GM12878 (cell line): ENCODE data around the gene NUDCD3. TPM values are rescaled to one million over a fixed set of nuclear protein-coding genes. Genes with fewer than 3 reads are reported as not detected.
A peak's percentile ranks its signal among the peaks of the same experiment; 100 is the strongest.
"Not testable (repeated sequence)": the region's sequence is repeated elsewhere in the genome, so short reads cannot be mapped to it uniquely, and the experiment has no call there.

Experiments used
- ATAC-seq: fragments of 200-7000 bp; cut with Tn5 transposase; 3 replicates; pipeline ENCODE4 v1.9.1; 2020; ENCODE audit warnings: mild to moderate bottlenecking, moderate library complexity
- BruUV-seq: library from RNA; stranded (reverse); fragments of 400-500 nt; replicated peaks from 2 replicates; lab custom pipeline; 2021; lab: Mats Ljungman, UMichigan
- CTCF ChIA-PET: fragments of 300-600 bp; sonication (Branson Sonifier 250); formaldehyde crosslinking; extraction: SDS; loops from one replicate; lab custom pipeline; 2021; ENCODE audit warnings: inconsistent platforms; lab: Yijun Ruan, JAX
- POLR2A ChIA-PET: fragments of 350-600 bp; formaldehyde crosslinking; extraction: SDS; loops from one replicate; lab custom pipeline; 2021; ENCODE audit warnings: inconsistent platforms; lab: Charles Lee
- RAD21 ChIA-PET: fragments of 300-600 bp; sonication (Branson Sonifier 250); formaldehyde crosslinking; loops from one replicate; lab custom pipeline; 2023; ENCODE audit warnings: antibody characterized with exemption; ENCODE audit not compliant: unreplicated experiment; lab: Charles Lee
- SMC1A ChIA-PET: fragments of 300-600 bp; sonication (Branson Sonifier 250); formaldehyde crosslinking; loops from one replicate; lab custom pipeline; 2023; ENCODE audit not compliant: unreplicated experiment, uncharacterized antibody; lab: Charles Lee
- DNase-seq: peaks from one replicate; pipeline ENCODE4 v3.0.0-alpha.2; 2011; ENCODE audit warnings: low read depth, low spot score
- FAIRE-seq: peaks from 3 replicates; lab custom pipeline; 2011; peaks lifted over from hg19 to GRCh38; lab: Jason Lieb, UNC
- H2AFZ ChIP-seq: 2 replicates; pipeline ENCODE4 v1.6.0; 2011; ENCODE audit warnings: low read depth, low read length, control low read depth; ENCODE audit not compliant: control insufficient read depth
- H3K27ac ChIP-seq: 2 replicates; pipeline ENCODE4 v1.5.1; 2011; ENCODE audit warnings: control low read depth; ENCODE audit not compliant: control insufficient read depth, insufficient read depth
- H3K27me3 ChIP-seq, 2 experiments: replicated peaks in 1 of 2; 2 replicates each; pipeline versions ENCODE4 v1.6.0 to v1.6.1; 2011; ENCODE audit warnings: low read length in 1 of 2; ENCODE audit not compliant: control insufficient read depth in 2 of 2, insufficient read depth in 2 of 2
- H3K36me3 ChIP-seq, 2 experiments: 2 replicates each; pipeline ENCODE4 v1.5.1; 2011; ENCODE audit warnings: low read length in 1 of 2; ENCODE audit not compliant: control insufficient read depth in 2 of 2, insufficient read depth in 2 of 2
- H3K4me1 ChIP-seq: 2 replicates; pipeline ENCODE4 v1.6.1; 2011; ENCODE audit warnings: mild to moderate bottlenecking, low read length, moderate library complexity, mixed read lengths; ENCODE audit not compliant: control insufficient read depth, insufficient read depth
- H3K4me2 ChIP-seq: 2 replicates; pipeline ENCODE4 v1.6.0; 2011; ENCODE audit warnings: control low read depth; ENCODE audit not compliant: control insufficient read depth, insufficient read depth
- H3K4me3 ChIP-seq: fragments of 200-600 bp; sonication (generic); 2 replicates; pipeline ENCODE4 v1.5.1; 2016
- H3K79me2 ChIP-seq: 2 replicates; pipeline ENCODE4 v1.6.0; 2011; ENCODE audit warnings: low read length; ENCODE audit not compliant: control insufficient read depth, insufficient read depth
- H3K9ac ChIP-seq: 2 replicates; pipeline ENCODE4 v1.8.0; 2011; ENCODE audit warnings: low read length, control low read depth, mixed read lengths; ENCODE audit not compliant: control insufficient read depth, insufficient read depth
- H3K9me3 ChIP-seq: replicated peaks from 3 replicates; pipeline ENCODE4 v1.5.1; 2011; ENCODE audit warnings: mild to moderate bottlenecking, low read length; ENCODE audit not compliant: control insufficient read depth, insufficient read depth
- H4K20me1 ChIP-seq: 2 replicates; pipeline ENCODE4 v1.6.0; 2011; ENCODE audit not compliant: control insufficient read depth, insufficient read depth
- ATF3 ChIP-seq: IDR thresholded peaks from 2 replicates; pipeline ENCODE4 v1.6.1; 2011; ENCODE audit warnings: low read depth, mild to moderate bottlenecking, low read length, moderate library complexity, borderline replicate concordance; ENCODE audit errors: extremely low read depth
- WGBS: methylation state at CpG from one replicate; pipeline ENCODE4 v1.1.6; 2016; ENCODE audit warnings: low lambda C conversion rate; ENCODE audit not compliant: insufficient replicate concordance, insufficient coverage; ENCODE audit errors: missing lambda C conversion rate; 5-methylcytosine and 5-hydroxymethylcytosine counted together
- in situ Hi-C: fragments of 300-500 bp; cut with MboI; formaldehyde crosslinking; loops from 9 replicates; pipeline ENCODE4 v1.14.3; 2018; ENCODE audit warnings: mixed read lengths
- intact Hi-C: fragments of 100-400 bp; cut with micrococcal nuclease; formaldehyde crosslinking; loops from one replicate; pipeline ENCODE4 v1.14.2; 2022; ENCODE audit not compliant: unreplicated experiment
- polyA plus RNA-seq, 11 experiments: library from polyadenylated mRNA; depleted of rRNA in 4 of 11; unstranded in 6 of 11; stranded (reverse) in 5 of 11; fragments of >200 nt; fragmentation: Nextera tagmentation in 4 of 11; fragmentation: Illumina TruSeq in 1 of 11; extraction: Ambion mirVana in 4 of 11; extraction: Trizol in 1 of 11; gene quantifications; 1 replicate in 1 of 11; 2 replicates in 10 of 11; pipeline versions ENCODE4 v1.2.1 to v1.2.3, GENCODE V29; 2011 to 2016; ENCODE audit warnings: inconsistent platforms in 2 of 11, missing spikeins in 2 of 11, low read depth in 1 of 11
- total RNA-seq, 4 experiments: library from RNA; depleted of rRNA in 3 of 4; stranded (reverse); fragments of >200 nt in 3 of 4; fragmentation: Illumina TruSeq in 1 of 4; extraction: Trizol in 1 of 4; gene quantifications; 2 replicates each; pipeline versions ENCODE4 v1.2.1 to v1.2.3, GENCODE V29; 2013 to 2021

Gene NUDCD3
- total and polyA plus RNA-seq, 10 of the 15 experiments (the other 5 are each of a cell fraction or from before 2014, with no cell fraction given): 25.0 to 89.8 (median 46.4) TPM

DNA sequence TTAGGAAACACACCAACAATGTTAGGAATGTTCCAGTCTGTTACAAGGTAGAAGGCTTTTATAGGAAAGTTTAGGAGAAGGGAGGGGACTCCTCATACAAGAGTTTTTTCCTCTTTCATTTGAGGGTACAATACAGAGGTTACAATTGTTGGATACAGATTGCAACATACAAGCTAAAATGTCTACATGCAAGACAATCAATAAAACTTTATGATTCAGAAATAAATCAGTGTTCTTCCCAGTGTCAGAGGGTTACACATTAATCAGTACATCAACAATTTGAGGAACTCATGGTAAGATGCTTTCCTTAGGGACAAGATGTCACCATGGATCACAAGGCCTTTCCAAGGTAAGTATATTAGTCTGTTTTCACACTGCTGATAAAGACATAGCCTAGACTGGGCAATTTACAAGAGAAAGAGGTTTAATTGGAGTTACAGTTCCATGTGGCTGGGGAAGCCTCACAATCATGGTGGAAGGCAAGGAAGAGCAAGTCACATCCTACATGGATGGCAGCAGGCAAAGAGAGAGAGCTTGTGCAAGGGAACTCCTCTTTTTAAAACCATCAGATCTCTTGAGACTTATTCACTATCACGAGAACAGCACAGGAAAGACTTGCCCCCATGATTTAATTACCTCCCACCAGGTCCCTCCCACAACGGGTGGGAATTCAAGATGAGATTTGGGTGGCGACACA lies 16.3 kb upstream of the NUDCD3 start:
- H4K20me1 ChIP-seq, H3K4me3 ChIP-seq, RAD21 ChIA-PET, FAIRE-seq, H3K9me3 ChIP-seq, H3K27me3 ChIP-seq, DNase-seq, H3K27ac ChIP-seq, intact Hi-C loops, H2AFZ ChIP-seq, CTCF ChIA-PET, POLR2A ChIA-PET, H3K79me2 ChIP-seq, H3K4me2 ChIP-seq, H3K9ac ChIP-seq, H3K36me3 ChIP-seq, in situ Hi-C loops, ATAC-seq, H3K4me1 ChIP-seq, BruUV-seq: not testable (repeated sequence)
- WGBS: 13% methylated on average over 3 of the region's 3 CpGs
- SMC1A ChIA-PET: interaction anchor here (0.8 kb wide), 1 partner anchor 148 kb away, joined by 3 read pairs; no protein-coding TSS in a partner anchor

- WGBS: 52% methylated on average over 3 of the region's 3 CpGs
These were observed 15.1 kb upstream of the NUDCD3 start for GRCh38 chr7:44505595-44505994.

More at GRCh38 chr7:44505595-44505994, 15.1 kb upstream of the NUDCD3 start:
- Histone ChIP-seq H2AFZ (no peak overlapping the region), H3K4me1 (no peaks in the 10 kb centered on the region), H3K9me3 (no peaks in the 10 kb centered on the region; the same call in 1 of the 3 replicates), H4K20me1 (no peaks in the 10 kb centered on the region), H3K79me2 (no peaks in the 10 kb centered on the region), H3K9ac (no peak overlapping the region), H3K27me3 (0 out of 4 replicates have a peak, but pooled peaks cover 0 to 2% of the 10 kb centered on the region in 2 experiments), H3K4me2 (no peak overlapping the region), H3K36me3 (no peaks in the 10 kb centered on the region), H3K4me3 (no peak overlapping the region), H3K27ac (no peak overlapping the region)
- intact Hi-C loops (no loop called here), in situ Hi-C loops (no loop called here)
- BruUV-seq: no TSS peak
- SMC1A ChIA-PET: no interaction called here
- CTCF ChIA-PET: no interaction called here
- RAD21 ChIA-PET: no interaction called here
- FAIRE-seq: peak; percentile 84
- no peak for DNase-seq
- ATAC-seq: no peak
- POLR2A ChIA-PET: no interaction called here
- no peak for TF ChIP-seq ATF3
